IMR-90 (cell line): ENCODE results near the gene PPM1H. TPM values are rescaled to one million over a fixed set of nuclear protein-coding genes. Genes with fewer than 3 reads are reported as not detected.

Experiments used
- ATAC-seq: fragments of 200-7000 bp; cut with Tn5 transposase; 2 replicates; pipeline ENCODE4 v1.9.1; 2020; ENCODE audit warnings: low read depth, mild to moderate bottlenecking, moderate library complexity
- BruUV-seq: library from RNA; stranded (reverse); fragments of 400-500 nt; replicated peaks from 2 replicates; lab custom pipeline; 2021; lab: Mats Ljungman, UMichigan
- CTCF ChIA-PET: fragments of 300-600 bp; formaldehyde crosslinking; extraction: SDS; loops from one replicate; lab custom pipeline; 2021; ENCODE audit warnings: antibody characterized with exemption; lab: Yijun Ruan, JAX
- POLR2A ChIA-PET: fragments of 300-600 bp; sonication (Branson Sonifier 250); formaldehyde crosslinking; loops from one replicate; lab custom pipeline; 2022; ENCODE audit warnings: antibody characterized with exemption; ENCODE audit not compliant: unreplicated experiment; lab: Charles Lee
- DNase-seq: peaks from one replicate; pipeline ENCODE4 v3.0.0; 2013
- H2AFZ ChIP-seq: replicated peaks from 2 replicates; pipeline ENCODE3; 2013; ENCODE audit warnings: low read length, mild to moderate bottlenecking; ENCODE audit not compliant: poor library complexity
- H2AK5ac ChIP-seq: 2 replicates; pipeline ENCODE4 v1.6.1; 2013; ENCODE audit warnings: low read depth, low read length, inconsistent platforms
- H2AK9ac ChIP-seq: replicated peaks from 2 replicates; pipeline ENCODE3; 2013; ENCODE audit warnings: mild to moderate bottlenecking, low read depth, low read length, moderate library complexity; ENCODE audit not compliant: poor library complexity
- H2BK120ac ChIP-seq: 2 replicates; pipeline ENCODE4 v1.6.1; 2013; ENCODE audit warnings: low read depth, low read length, inconsistent platforms
- H2BK15ac ChIP-seq: 3 replicates; pipeline ENCODE4 v1.6.1; 2013; ENCODE audit warnings: low read depth, low read length, inconsistent platforms
- H2BK20ac ChIP-seq: 2 replicates; pipeline ENCODE4 v1.6.1; 2013; ENCODE audit warnings: low read depth, mild to moderate bottlenecking, inconsistent platforms, low read length, moderate library complexity
- H2BK5ac ChIP-seq: 2 replicates; pipeline ENCODE4 v1.6.1; 2013; ENCODE audit warnings: mild to moderate bottlenecking, low read depth, low read length, inconsistent platforms; ENCODE audit not compliant: poor library complexity, severe bottlenecking
- H3K14ac ChIP-seq: replicated peaks from 2 replicates; pipeline ENCODE4 v1.6.1; 2013; ENCODE audit warnings: low read depth, low read length, inconsistent platforms
- H3K18ac ChIP-seq: 2 replicates; pipeline ENCODE4 v1.6.1; 2013; ENCODE audit warnings: low read depth, low read length, control low read depth
- H3K23ac ChIP-seq: 2 replicates; pipeline ENCODE4 v1.6.1; 2013; ENCODE audit warnings: low read depth, low read length, inconsistent platforms
- H3K27ac ChIP-seq: 2 replicates; pipeline ENCODE4 v1.5.1; 2013; ENCODE audit warnings: mild to moderate bottlenecking, control low read depth, low read length; ENCODE audit not compliant: insufficient read depth
- H3K27me3 ChIP-seq: 2 replicates; pipeline ENCODE4 v1.6.1; 2013; ENCODE audit warnings: low read length; ENCODE audit not compliant: control insufficient read depth, insufficient read depth
- H3K36me3 ChIP-seq: 2 replicates; pipeline ENCODE4 v1.6.1; 2013; ENCODE audit warnings: low read length, mixed read lengths; ENCODE audit not compliant: control insufficient read depth, insufficient read depth
- H3K4ac ChIP-seq: 2 replicates; pipeline ENCODE4 v1.6.1; 2013; ENCODE audit warnings: low read depth, low read length, inconsistent platforms
- H3K4me1 ChIP-seq: 2 replicates; pipeline ENCODE4 v1.6.1; 2013; ENCODE audit warnings: low read length, mixed read lengths; ENCODE audit not compliant: control insufficient read depth, insufficient read depth
- H3K4me2 ChIP-seq: 2 replicates; pipeline ENCODE4 v1.6.1; 2013; ENCODE audit warnings: low read depth, mild to moderate bottlenecking, control low read depth, low read length, moderate library complexity
- H3K4me3 ChIP-seq: 2 replicates; pipeline ENCODE4 v1.5.1; 2013; ENCODE audit warnings: low read depth, mild to moderate bottlenecking, control low read depth, low read length, moderate library complexity; ENCODE audit not compliant: insufficient read depth
- H3K56ac ChIP-seq: 2 replicates; pipeline ENCODE4 v1.6.1; 2013; ENCODE audit warnings: low read length, inconsistent platforms; ENCODE audit not compliant: insufficient read depth; ENCODE audit errors: extremely low read depth
- H3K79me1 ChIP-seq, 2 experiments: 2 replicates each; pipeline ENCODE4 v1.6.1; 2013; ENCODE audit warnings: low read length in 2 of 2, inconsistent platforms in 1 of 2, low read depth in 1 of 2
- H3K9ac ChIP-seq: 2 replicates; pipeline ENCODE4 v1.6.1; 2013; ENCODE audit warnings: low read depth, low read length, control low read depth
- H3K9me1 ChIP-seq: 2 replicates; pipeline ENCODE4 v1.6.1; 2013; ENCODE audit warnings: low read length, inconsistent platforms; ENCODE audit not compliant: insufficient read depth
- H3K9me3 ChIP-seq: 2 replicates; pipeline ENCODE4 v1.6.1; 2013; ENCODE audit warnings: low read length; ENCODE audit not compliant: control insufficient read depth, insufficient read depth
- H4K20me1 ChIP-seq: 2 replicates; pipeline ENCODE4 v1.6.1; 2013; ENCODE audit warnings: low read length, inconsistent platforms; ENCODE audit not compliant: insufficient read depth
- H4K5ac ChIP-seq: 2 replicates; pipeline ENCODE4 v1.6.1; 2013; ENCODE audit warnings: mild to moderate bottlenecking, low read depth, low read length, control low read depth
- H4K8ac ChIP-seq, 2 experiments: 2 replicates each; pipeline ENCODE4 v1.6.1; 2013; ENCODE audit warnings: low read depth in 2 of 2, low read length in 2 of 2, control low read depth in 1 of 2, inconsistent platforms in 1 of 2
- H4K91ac ChIP-seq: 2 replicates; pipeline ENCODE4 v1.6.1; 2013; ENCODE audit warnings: low read depth, low read length, inconsistent platforms; ENCODE audit not compliant: insufficient read depth
- CEBPB ChIP-seq: IDR thresholded peaks from 2 replicates; pipeline ENCODE4 v1.6.1; 2012; ENCODE audit warnings: low read depth, low read length, improper control_type of control experiment
- CTCF ChIP-seq: conservative IDR thresholded peaks from 2 replicates; pipeline ENCODE4 v1.5.1; 2012; ENCODE audit warnings: mild to moderate bottlenecking, low read depth, low read length, improper control_type of control experiment
- ELK1 ChIP-seq: fragments of 150-350 bp; IDR thresholded peaks from 2 replicates; pipeline ENCODE4 v1.6.1; 2016; ENCODE audit warnings: low read depth, mild to moderate bottlenecking, low read length, moderate library complexity, borderline replicate concordance
- FOS ChIP-seq: fragments of 150-350 bp; IDR thresholded peaks from 2 replicates; pipeline ENCODE4 v1.6.1; 2016; ENCODE audit warnings: low read depth, low read length
- MAFK ChIP-seq: IDR thresholded peaks from 2 replicates; pipeline ENCODE4 v1.6.1; 2012; ENCODE audit warnings: low read depth, low read length, improper control_type of control experiment
- MAZ ChIP-seq: IDR thresholded peaks from 2 replicates; pipeline ENCODE4 v1.6.1; 2012; ENCODE audit warnings: low read depth, mild to moderate bottlenecking, low read length, improper control_type of control experiment, moderate library complexity, borderline replicate concordance
- MXI1 ChIP-seq: IDR thresholded peaks from 2 replicates; pipeline ENCODE4 v1.6.1; 2012; ENCODE audit warnings: low read depth, mild to moderate bottlenecking, low read length, moderate library complexity, borderline replicate concordance
- NFE2L2 ChIP-seq: fragments of 150-350 bp; IDR thresholded peaks from 2 replicates; pipeline ENCODE4 v1.6.1; 2016; ENCODE audit warnings: low read depth, mild to moderate bottlenecking, low read length
- POLR2A ChIP-seq: IDR thresholded peaks from 2 replicates; pipeline ENCODE4 v1.6.1; 2012; ENCODE audit warnings: mild to moderate bottlenecking, low read depth, low read length
- RAD21 ChIP-seq: IDR thresholded peaks from 2 replicates; pipeline ENCODE4 v1.6.1; 2012; ENCODE audit warnings: low read length, improper control_type of control experiment
- RCOR1 ChIP-seq: IDR thresholded peaks from 2 replicates; pipeline ENCODE4 v1.6.1; 2012; ENCODE audit warnings: mild to moderate bottlenecking, low read length, improper control_type of control experiment; ENCODE audit not compliant: insufficient replicate concordance
- RFX5 ChIP-seq: IDR thresholded peaks from 2 replicates; pipeline ENCODE4 v1.8.0; 2012; ENCODE audit warnings: low read depth, mild to moderate bottlenecking, low read length, moderate library complexity
- SMC3 ChIP-seq: fragments of 150-350 bp; IDR thresholded peaks from 2 replicates; pipeline ENCODE4 v1.6.1; 2016; ENCODE audit warnings: low read depth, mild to moderate bottlenecking, antibody characterized with exemption, low read length, moderate library complexity
- USF2 ChIP-seq: fragments of 150-350 bp; IDR thresholded peaks from 2 replicates; pipeline ENCODE4 v1.6.1; 2017; ENCODE audit warnings: mild to moderate bottlenecking, antibody characterized with exemption, low read length, low read depth
- WGBS, 2 experiments: methylation state at CpG; one replicate each; pipeline versions ENCODE4 v1.1.5 to v1.1.7; 2013; ENCODE audit warnings: missing lambda C conversion rate in 2 of 2; ENCODE audit not compliant: insufficient read length in 1 of 2; ENCODE audit errors: extremely low coverage in 2 of 2; 5-methylcytosine and 5-hydroxymethylcytosine counted together
- dilution Hi-C: fragments of 300-500 bp; cut with HindIII; formaldehyde crosslinking; loops from one replicate; pipeline ENCODE4 v1.14.3; 2018; ENCODE audit warnings: low sequenced_read_pairs; ENCODE audit not compliant: unreplicated experiment
- in situ Hi-C: fragments of 300-500 bp; cut with MboI; formaldehyde crosslinking; loops from 3 replicates; pipeline ENCODE4 v1.14.3; 2019; ENCODE audit warnings: low sequenced_read_pairs, inconsistent platforms, mixed read lengths
- intact Hi-C: fragments of 100-400 bp; cut with micrococcal nuclease; formaldehyde crosslinking; loops from 2 replicates; pipeline ENCODE4 v1.10.0; 2022
- polyA plus RNA-seq, 3 experiments: library from polyadenylated mRNA; depleted of rRNA; stranded (reverse); fragments of >200 nt; gene quantifications; 2 replicates each; pipeline ENCODE4 v1.2.3, GENCODE V29; 2012; ENCODE audit warnings: low replicate concordance in 1 of 3
- total RNA-seq: library from RNA; depleted of rRNA; stranded (reverse); fragments of >200 nt; gene quantifications from 2 replicates; pipeline ENCODE4 v1.2.3, GENCODE V29; 2012

PPM1H gene
- total and polyA plus RNA-seq, 2 of the 4 experiments (the other 2 are of a cell fraction), result 0.14 to 0.18 TPM

GRCh38 chr12:62891805-62892549, 43.0 kb downstream of the PPM1H start:
- Histone ChIP-seq H3K4me2 (no peak overlapping the region), H2BK5ac (no peak overlapping the region), H3K9ac (no peak overlapping the region), H2BK15ac (no peak overlapping the region), H2AK9ac (no peak overlapping the region), H4K91ac (no peak overlapping the region), H4K8ac (no peak overlapping the region), H4K20me1 (no peaks in the 10 kb centered on the region), H3K9me3 (no peaks in the 10 kb centered on the region), H4K5ac (no peak overlapping the region), H2BK20ac (no peak overlapping the region), H2AK5ac (no peak overlapping the region), H3K4ac (no peak overlapping the region), H3K4me1 (no peaks in the 10 kb centered on the region), H3K36me3 (no peaks in the 10 kb centered on the region), H3K18ac (no peak overlapping the region), H3K27me3 (peaks cover under 1% of the 10 kb centered on the region), H3K79me1 (no peaks in the 10 kb centered on the region), H3K14ac (no peak overlapping the region), H2AFZ (no peak overlapping the region), H3K9me1 (no peaks in the 10 kb centered on the region), H3K27ac (no peak overlapping the region), H3K56ac (no peak overlapping the region), H3K23ac (no peak overlapping the region), H3K4me3 (no peak overlapping the region), H2BK120ac (no peak overlapping the region)
- ChIA-PET POLR2A (no interaction called here), CTCF (no interaction called here)
- intact Hi-C loops, result no loop called here
- ATAC-seq (no peak), DNase-seq (no peak)
- in situ Hi-C loops, result no loop called here
- 40% methylated on average over 1 of the region's 5 CpGs; no CpG with 5 or more reads in 1 of the 2 experiments for WGBS, 2 experiments
- BruUV-seq, result no TSS peak
- dilution Hi-C loops, result no loop called here
- TF ChIP-seq RFX5, result no peak
- no peak for TF ChIP-seq FOS
- no peak for TF ChIP-seq POLR2A
- no peak for TF ChIP-seq SMC3
- no peak for TF ChIP-seq USF2
- no peak for TF ChIP-seq ELK1
- TF ChIP-seq MAZ, result no peak
- TF ChIP-seq MAFK, result no peak
- TF ChIP-seq RAD21, result no peak
- no peak for TF ChIP-seq RCOR1
- TF ChIP-seq NFE2L2, result no peak
- TF ChIP-seq CTCF, result no peak
- TF ChIP-seq CEBPB, result no peak
- TF ChIP-seq MXI1, result no peak
